GM21717 (cell line): ENCODE data around the gene INO80D.
"Not testable (repeated sequence)": the region's sequence is repeated elsewhere in the genome, so short reads cannot be mapped to it uniquely, and the experiment has no call there.

Experiments
- ATAC-seq: cut with Tn5 transposase; IDR thresholded peaks from one replicate; pipeline ENCODE4 v1.9.1; 2021; ENCODE audit warnings: mild to moderate bottlenecking, moderate library complexity; ENCODE audit not compliant: unreplicated experiment

INO80D gene

GRCh38 chr2:205982776-205983327 lies 103.1 kb downstream of the INO80D start:
- no peak for ATAC-seq

- not testable (repeated sequence) for ATAC-seq
Measured at GRCh38 chr2:205978728-205979127, 107.2 kb downstream of the INO80D start.

- ATAC-seq = not testable (repeated sequence)
Measured at GRCh38 chr2:205977699-205978098, 108.3 kb downstream of the INO80D start.

GRCh38 chr2:205976934-205977659 lies 108.9 kb downstream of the INO80D start:
- not testable (repeated sequence) for ATAC-seq

- no peak for ATAC-seq
Measured at GRCh38 chr2:205976120-205976814, 109.7 kb downstream of the INO80D start.

- ATAC-seq = no peak
Measured at GRCh38 chr2:205975082-205975949, 110.7 kb downstream of the INO80D start.

GRCh38 chr2:205972113-205972512 lies 113.9 kb downstream of the INO80D start:
- no peak for ATAC-seq

GRCh38 chr2:205970348-205970747 lies 115.6 kb downstream of the INO80D start:
- no peak for ATAC-seq

GRCh38 chr2:205969584-205969983 lies 116.4 kb downstream of the INO80D start:
- no peak for ATAC-seq

- ATAC-seq = no peak
Measured at GRCh38 chr2:205967391-205968075, 118.4 kb downstream of the INO80D start.

- ATAC-seq = no peak
Measured at GRCh38 chr2:205965707-205966106, 120.3 kb downstream of the INO80D start.

GRCh38 chr2:205964111-205964761 lies 121.7 kb downstream of the INO80D start:
- ATAC-seq = no peak

GRCh38 chr2:205959521-205959920 lies 126.5 kb downstream of the INO80D start:
- ATAC-seq = no peak

GRCh38 chr2:205957452-205958154 lies 128.4 kb downstream of the INO80D start:
- ATAC-seq = no peak

- ATAC-seq = no peak
Measured at GRCh38 chr2:205954707-205955106, 131.3 kb downstream of the INO80D start.

- no peak for ATAC-seq
Measured at GRCh38 chr2:205952282-205952681, 133.7 kb downstream of the INO80D start.

- ATAC-seq = no peak
Measured at GRCh38 chr2:205948883-205949282, 137.1 kb downstream of the INO80D start.

- ATAC-seq = no peak
Measured at GRCh38 chr2:205948496-205948837, 137.5 kb downstream of the INO80D start.
